Mammary epithelial cell (primary cell): ENCODE results near the gene MAGI1.

Experiments used
- CTCF ChIP-seq, 2 donors: IDR thresholded peaks in 1 of 2; conservative IDR thresholded peaks in 1 of 2; 2 replicates each; pipeline ENCODE4 v1.5.1; 2011 to 2012; ENCODE audit warnings: inconsistent platforms in 2 of 2, low read length in 2 of 2, mild to moderate bottlenecking in 2 of 2, control low read depth in 1 of 2, low read depth in 1 of 2; ENCODE audit not compliant: insufficient read depth in 1 of 2; ENCODE audit errors: extremely low read depth in 1 of 2
- EZH2 ChIP-seq: IDR thresholded peaks from 2 replicates; pipeline ENCODE4 v1.6.1; 2012; ENCODE audit warnings: low read length, inconsistent platforms, borderline replicate concordance

- TF ChIP-seq CTCF (conservative IDR thresholded peaks at IDR 0.05 in 1 of 2, IDR thresholded peaks at IDR 0.05 in 1 of 2; ENCODE audit: extremely low read depth in 1 of 2, insufficient read depth in 1 of 2, low read depth in 1 of 2, low read length in 2 of 2) (no peak), EZH2 (no peak)
These were observed 250.9 kb downstream of the MAGI1 start for GRCh38 chr3:65787827-65788226.
